K562 (cell line): ENCODE results near the gene CAPN2. TPM values are rescaled to one million over a fixed set of nuclear protein-coding genes. Genes with fewer than 3 reads are reported as not detected.

Experiments used
- ATAC-seq: fragments of 200-7000 bp; cut with Tn5 transposase; 3 replicates; pipeline ENCODE4 v1.9.1; 2020; ENCODE audit warnings: moderate library complexity
- BruUV-seq: library from RNA; stranded (reverse); fragments of 400-500 nt; replicated peaks from 2 replicates; lab custom pipeline; 2021; lab: Mats Ljungman, UMichigan
- CTCF ChIA-PET: fragments of 300-600 bp; formaldehyde crosslinking; extraction: SDS; loops from one replicate; lab custom pipeline; 2021; ENCODE audit warnings: low intra/inter-chr PET ratio; lab: Yijun Ruan, JAX
- POLR2A ChIA-PET: fragments of 300-600, 350-650 bp; sonication (Branson Sonifier 250); formaldehyde crosslinking; extraction: SDS; loops from one replicate; lab custom pipeline; 2021; ENCODE audit warnings: antibody characterized with exemption, inconsistent platforms; lab: Yijun Ruan, JAX
- DNase-seq, 4 experiments: peaks; one replicate each; pipeline versions ENCODE4 v3.0.0 to v3.0.0-alpha.2; 2011 to 2018; ENCODE audit warnings: low spot score in 3 of 4, mixed read lengths in 3 of 4; ENCODE audit errors: extremely low read depth in 1 of 4
- FAIRE-seq: peaks from 2 replicates; lab custom pipeline; 2011; peaks lifted over from hg19 to GRCh38; lab: Jason Lieb, UNC
- H2AFZ ChIP-seq: 2 replicates; pipeline ENCODE4 v1.6.0; 2011; ENCODE audit warnings: low read depth, low read length, control low read depth, inconsistent platforms
- H3K27ac ChIP-seq: fragments of 200-600 bp; 3 replicates; pipeline ENCODE4 v1.8.0; 2011; ENCODE audit warnings: low read depth, mild to moderate bottlenecking, control low read depth, inconsistent platforms, low read length, moderate library complexity, mixed read lengths; ENCODE audit errors: extremely low read depth
- H3K27me3 ChIP-seq, 2 experiments: fragments of 300-600 bp in 1 of 2; 2 replicates in 1 of 2; 3 replicates in 1 of 2; pipeline versions ENCODE4 v1.6.0 to v1.8.0; 2011; ENCODE audit warnings: inconsistent platforms in 2 of 2, low read length in 2 of 2, mild to moderate bottlenecking in 1 of 2, mixed read lengths in 1 of 2, moderate library complexity in 1 of 2; ENCODE audit not compliant: control insufficient read depth in 2 of 2, insufficient read depth in 2 of 2
- H3K36me3 ChIP-seq: fragments of 300-600 bp; 3 replicates; pipeline ENCODE4 v1.8.0; 2011; ENCODE audit warnings: mild to moderate bottlenecking, low read length, inconsistent platforms; ENCODE audit not compliant: control insufficient read depth, insufficient read depth
- H3K4me1 ChIP-seq, 2 experiments: fragments of 200-600 bp in 1 of 2; replicated peaks in 1 of 2; 2 replicates in 1 of 2; 3 replicates in 1 of 2; pipeline versions ENCODE4 v1.5.1 to v1.8.0; 2011; ENCODE audit warnings: inconsistent platforms in 2 of 2, low read length in 2 of 2, mild to moderate bottlenecking in 1 of 2, mixed read lengths in 1 of 2, moderate library complexity in 1 of 2; ENCODE audit not compliant: control insufficient read depth in 2 of 2, insufficient read depth in 2 of 2
- H3K4me2 ChIP-seq: 2 replicates; pipeline ENCODE4 v1.6.1; 2011; ENCODE audit warnings: low read length, control low read depth, inconsistent platforms, mixed read lengths; ENCODE audit not compliant: insufficient read depth
- H3K4me3 ChIP-seq: fragments of 200-600 bp; sonication (generic), shearing (Covaris generic); 2 replicates; pipeline ENCODE4 v1.5.1; 2016; ENCODE audit warnings: control low read depth, inconsistent platforms
- H3K79me2 ChIP-seq: fragments of 200-600 bp; 3 replicates; pipeline ENCODE4 v1.8.0; 2011; ENCODE audit warnings: low read length, inconsistent platforms; ENCODE audit not compliant: control insufficient read depth, insufficient read depth
- H3K9ac ChIP-seq, 2 experiments: 2 replicates each; pipeline versions ENCODE4 v1.6.0 to v1.6.1; 2011; ENCODE audit warnings: low read depth in 2 of 2, low read length in 2 of 2, control low read depth in 1 of 2, inconsistent platforms in 1 of 2, mild to moderate bottlenecking in 1 of 2, mixed read lengths in 1 of 2; ENCODE audit not compliant: insufficient read depth in 1 of 2
- H3K9me1 ChIP-seq: one replicate; pipeline ENCODE4 v1.6.0; 2011; ENCODE audit warnings: inconsistent platforms, mild to moderate bottlenecking, low read length, moderate library complexity; ENCODE audit not compliant: control insufficient read depth, insufficient read depth
- H3K9me3 ChIP-seq: replicated peaks from 2 replicates; pipeline ENCODE4 v1.5.1; 2011; ENCODE audit warnings: low read depth, low read length, inconsistent platforms; ENCODE audit not compliant: control insufficient read depth, insufficient read depth
- H4K20me1 ChIP-seq: replicated peaks from 2 replicates; pipeline ENCODE4 v1.6.1; 2011; ENCODE audit warnings: low read length, inconsistent platforms, mixed read lengths; ENCODE audit not compliant: control insufficient read depth, insufficient read depth
- ESRRA ChIP-seq: fragments of 450-650 bp; IDR thresholded peaks from 2 replicates; pipeline ENCODE4 v1.6.1; 2014; ENCODE audit warnings: low read depth, mild to moderate bottlenecking, moderate library complexity, borderline replicate concordance
- FUS ChIP-seq: fragments of 200-400 bp; formaldehyde crosslinking; optimal IDR thresholded peaks from 2 replicates; pipeline ENCODE3; 2017; ENCODE audit warnings: low read depth, low read length
- HIVEP1 ChIP-seq: fragments of 250-450 bp; sonication (Bioruptor Pico); IDR thresholded peaks from 2 replicates; pipeline ENCODE4 v1.4.0; 2020; ENCODE audit warnings: mild to moderate bottlenecking
- MAFG ChIP-seq: fragments of 450-650 bp; conservative IDR thresholded peaks from 2 replicates; pipeline ENCODE4 v1.6.1; 2016; ENCODE audit warnings: missing genetic modification characterization, missing compliant biosample characterization
- NR1H2 ChIP-seq: sonication (generic); formaldehyde crosslinking; IDR thresholded peaks from 2 replicates; pipeline ENCODE4 v1.4.0; 2020; ENCODE audit warnings: mild to moderate bottlenecking, missing genetic modification reagents
- PHB ChIP-seq: fragments of 250-450 bp; sonication (Bioruptor Pico); IDR thresholded peaks from 2 replicates; pipeline ENCODE4 v1.5.0; 2021
- POLR2AphosphoS5 ChIP-seq: IDR thresholded peaks from 2 replicates; pipeline ENCODE4 v1.6.1; 2011; ENCODE audit warnings: mild to moderate bottlenecking, low read depth, low read length, moderate library complexity; ENCODE audit not compliant: control insufficient read depth, insufficient read depth
- RFX1 ChIP-seq: fragments of 450-650 bp; IDR thresholded peaks from 2 replicates; pipeline ENCODE4 v1.6.1; 2016; ENCODE audit warnings: mild to moderate bottlenecking, moderate library complexity
- TFAM ChIP-seq: fragments of 250-450 bp; sonication (Bioruptor Pico); conservative IDR thresholded peaks from 2 replicates; pipeline ENCODE4 v1.5.0; 2021; ENCODE audit warnings: mild to moderate bottlenecking, moderate library complexity
- ZBTB1 ChIP-seq: sonication (generic); formaldehyde crosslinking; IDR thresholded peaks from 2 replicates; pipeline ENCODE4 v1.8.1; 2023; ENCODE audit warnings: missing genetic modification reagents, low read depth, mild to moderate bottlenecking, borderline replicate concordance
- ZFP1 ChIP-seq: fragments of 450-650 bp; formaldehyde crosslinking; IDR thresholded peaks from 2 replicates; pipeline ENCODE4 v1.4.0; 2020; ENCODE audit warnings: mild to moderate bottlenecking, mixed read lengths
- ZNF165 ChIP-seq: fragments of 250-450 bp; sonication (Bioruptor Pico); IDR thresholded peaks from 2 replicates; pipeline ENCODE4 v1.4.0; 2020; ENCODE audit warnings: borderline replicate concordance
- WGBS: fragments of 100-300 bp; shearing (Covaris generic); methylation state at CpG from one replicate; pipeline ENCODE4 v1.1.6; 2016; ENCODE audit warnings: low coverage, mixed read lengths; ENCODE audit not compliant: insufficient coverage; ENCODE audit errors: missing lambda C conversion rate; 5-methylcytosine and 5-hydroxymethylcytosine counted together
- in situ Hi-C: fragments of 300-500 bp; cut with MboI; formaldehyde crosslinking; loops from 4 replicates; pipeline ENCODE4 v1.15.0; 2018; ENCODE audit warnings: inconsistent platforms, mixed read lengths
- intact Hi-C: fragments of 100-400 bp; cut with micrococcal nuclease; formaldehyde crosslinking; loops from 2 replicates; pipeline ENCODE4 v1.14.2; 2022
- polyA plus RNA-seq, 8 experiments: library from polyadenylated mRNA; depleted of rRNA in 4 of 8; stranded (reverse) in 5 of 8; unstranded in 3 of 8; fragments of >200 nt; fragmentation: Nextera tagmentation in 2 of 8; fragmentation: Illumina TruSeq in 1 of 8; extraction: Ambion mirVana in 2 of 8; extraction: Trizol in 1 of 8; gene quantifications; 2 replicates each; pipeline versions ENCODE4 v1.2.1 to v1.2.3, GENCODE V29; 2011 to 2014; ENCODE audit warnings: inconsistent platforms in 1 of 8, missing spikeins in 1 of 8
- total RNA-seq, 7 experiments: library from RNA; depleted of rRNA in 6 of 7; stranded (reverse); fragments of >200 nt in 6 of 7; fragmentation: Illumina TruSeq in 2 of 7; extraction: Trizol in 2 of 7; gene quantifications; 2 replicates each; pipeline versions ENCODE4 v1.2.1 to v1.2.3, GENCODE V29; 2011 to 2021; ENCODE audit warnings: low replicate concordance in 1 of 7
- TF ChIP-seq, protein P1 (sequence below): sonication (generic); formaldehyde crosslinking; IDR thresholded peaks from 2 replicates; pipeline ENCODE4 v1.8.0; 2022; ENCODE audit warnings: mild to moderate bottlenecking, missing genetic modification reagents

The CAPN2 gene
- total and polyA plus RNA-seq, 9 of the 15 experiments (the other 6 are each of a cell fraction or from before 2014, with no cell fraction given) = 24.6 to 157 (median 101) TPM

DNA sequence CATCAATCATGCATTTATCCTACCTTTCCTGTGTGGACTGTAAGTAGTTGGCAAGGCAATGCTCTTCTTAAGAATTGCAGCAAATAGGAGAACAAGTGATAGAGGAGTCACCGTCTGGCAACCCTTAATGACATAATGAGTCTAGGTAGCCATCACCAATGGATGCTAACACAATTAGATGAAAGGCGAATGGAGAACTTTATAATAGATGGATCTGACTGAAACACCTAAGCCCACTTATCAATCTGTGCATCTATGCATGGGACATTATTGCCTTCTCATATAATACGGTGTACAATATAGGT lies 27.9 kb upstream of the CAPN2 start:
- DNase-seq (no peak), FAIRE-seq (no peak), ATAC-seq (no peak)
- TF ChIP-seq ZFP1 (CRISPR knock-in tag) = no peak
- TF ChIP-seq MAFG = no peak
- TF ChIP-seq PHB = no peak
- H3K9me1 ChIP-seq = no peaks in the 10 kb centered on the region
- in situ Hi-C loops (loop anchor here (25.0 kb wide), 1 partner anchor 547 kb away; the partner anchor contains the start of gene TLR5), intact Hi-C loops (loop anchor here (2.0 kb wide), 3 partner anchors 154 to 892 kb away; no protein-coding TSS in a partner anchor)
- CTCF ChIA-PET = interaction anchor here (0.5 to 2.7 kb wide), 5 partner anchors 128 to 892 kb away, joined by 3 to 18 read pairs (median 4); no protein-coding TSS in a partner anchor
- H3K36me3 ChIP-seq = no peaks in the 10 kb centered on the region
- no peak overlapping the region for H3K4me3 ChIP-seq
- no peak overlapping the region for H3K4me2 ChIP-seq
- no peak overlapping the region for H3K9ac ChIP-seq
- H3K4me1 ChIP-seq = no peaks in the 10 kb centered on the region; a peak in 1 of 5 replicates
- H2AFZ ChIP-seq = no peak overlapping the region
- POLR2A ChIA-PET = no interaction called here
- no peaks in the 10 kb centered on the region for H3K9me3 ChIP-seq
- H3K27me3 ChIP-seq = peaks cover 21 to 48% of the 10 kb centered on the region in 2 experiments
- no TSS peak for BruUV-seq
- no peak overlapping the region for H3K27ac ChIP-seq
- peaks cover 7% of the 10 kb centered on the region; the same call in 1 of the 2 replicates for H4K20me1 ChIP-seq
- no peaks in the 10 kb centered on the region for H3K79me2 ChIP-seq
- 3% methylated on average over 3 of the region's 3 CpGs for WGBS

- 22% methylated on average over 4 of the region's 4 CpGs for WGBS
- Histone ChIP-seq H3K9me1 (no peaks in the 10 kb centered on the region), H3K9ac (no peak overlapping the region), H3K9me3 (no peaks in the 10 kb centered on the region), H3K27me3 (peaks cover 5 to 12% of the 10 kb centered on the region in 2 experiments; a peak in 3 of 5 replicates), H3K4me2 (no peak overlapping the region), H3K79me2 (no peaks in the 10 kb centered on the region), H3K4me1 (no peaks in the 10 kb centered on the region; a peak in 1 of 5 replicates), H3K4me3 (no peak overlapping the region), H3K27ac (no peak overlapping the region), H3K36me3 (no peaks in the 10 kb centered on the region), H2AFZ (no peak overlapping the region), H4K20me1 (no peaks in the 10 kb centered on the region)
- in situ Hi-C loops (loop anchor here (25.0 kb wide), 1 partner anchor 554 kb away; the partner anchor contains the start of gene TLR5), intact Hi-C loops (loop anchor here (10.0 kb wide), 1 partner anchor 534 kb away; no protein-coding TSS in a partner anchor)
- no TSS peak for BruUV-seq
- ChIA-PET POLR2A (interaction anchor here (1.3 kb wide), 1 partner anchor 50 kb away, joined by 3 read pairs; no protein-coding TSS in a partner anchor), CTCF (no interaction called here)
- DNase-seq (no peak), FAIRE-seq (no peak), ATAC-seq (no peak)
- TF ChIP-seq ZBTB1 (CRISPR knock-in tag) (no peak), POLR2AphosphoS5 (no peak), TFAM (no peak), NR1H2 (CRISPR knock-in tag) (no peak), RFX1 (no peak), HIVEP1 (no peak), FUS (no peak), ZNF165 (CRISPR knock-in tag) (no peak), ESRRA (no peak)
- TF ChIP-seq, protein P1, sequence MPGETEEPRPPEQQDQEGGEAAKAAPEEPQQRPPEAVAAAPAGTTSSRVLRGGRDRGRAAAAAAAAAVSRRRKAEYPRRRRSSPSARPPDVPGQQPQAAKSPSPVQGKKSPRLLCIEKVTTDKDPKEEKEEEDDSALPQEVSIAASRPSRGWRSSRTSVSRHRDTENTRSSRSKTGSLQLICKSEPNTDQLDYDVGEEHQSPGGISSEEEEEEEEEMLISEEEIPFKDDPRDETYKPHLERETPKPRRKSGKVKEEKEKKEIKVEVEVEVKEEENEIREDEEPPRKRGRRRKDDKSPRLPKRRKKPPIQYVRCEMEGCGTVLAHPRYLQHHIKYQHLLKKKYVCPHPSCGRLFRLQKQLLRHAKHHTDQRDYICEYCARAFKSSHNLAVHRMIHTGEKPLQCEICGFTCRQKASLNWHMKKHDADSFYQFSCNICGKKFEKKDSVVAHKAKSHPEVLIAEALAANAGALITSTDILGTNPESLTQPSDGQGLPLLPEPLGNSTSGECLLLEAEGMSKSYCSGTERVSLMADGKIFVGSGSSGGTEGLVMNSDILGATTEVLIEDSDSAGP (CRISPR knock-in tag) = no peak
Observed at GRCh38 chr1:223691121-223691520, 21.2 kb upstream of the CAPN2 start.
